Gastroesophageal sphincter (tissue), 3 donors: ENCODE measurements around the gene TAF4.

Source experiments
- POLR2A ChIP-seq, 2 donors: fragments of 450-650 bp; IDR thresholded peaks; one replicate each; pipeline ENCODE4 v1.6.1; 2017; ENCODE audit warnings: antibody characterized with exemption in 2 of 2, mild to moderate bottlenecking in 2 of 2, moderate library complexity in 1 of 2
- TF ChIP-seq, protein P1 (sequence below), 4 experiments: fragments of 200-600 bp in 2 of 4; fragments of 450-650 bp in 2 of 4; sonication (generic) in 1 of 4; IDR thresholded peaks; one replicate each; pipeline ENCODE4 v1.5.1; 2017 to 2019; ENCODE audit warnings: antibody characterized with exemption in 4 of 4, mild to moderate bottlenecking in 2 of 4, moderate library complexity in 2 of 4

DNA sequence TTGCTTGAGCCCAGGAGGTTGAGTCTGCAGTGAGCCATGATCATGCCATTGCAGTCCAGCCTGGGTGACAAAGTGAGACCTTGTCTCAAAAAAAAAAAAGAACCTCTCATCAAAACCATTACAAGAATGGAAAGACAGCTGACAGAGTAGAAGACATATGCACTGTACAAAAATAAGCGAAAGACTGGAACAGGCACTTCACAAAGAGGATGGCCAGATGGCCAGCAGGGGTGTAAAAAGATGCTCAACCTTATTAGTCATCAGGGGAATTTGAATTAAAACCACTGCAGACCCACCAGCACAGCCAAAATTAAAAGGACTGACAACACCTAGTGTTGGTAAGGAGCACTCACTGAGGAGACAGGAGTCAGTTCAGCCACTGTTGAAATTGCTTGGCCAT lies 13.5 kb upstream of the TAF4 start:
- no peak for TF ChIP-seq POLR2A (IDR thresholded peaks at IDR 0.05)
- TF ChIP-seq, protein P1, sequence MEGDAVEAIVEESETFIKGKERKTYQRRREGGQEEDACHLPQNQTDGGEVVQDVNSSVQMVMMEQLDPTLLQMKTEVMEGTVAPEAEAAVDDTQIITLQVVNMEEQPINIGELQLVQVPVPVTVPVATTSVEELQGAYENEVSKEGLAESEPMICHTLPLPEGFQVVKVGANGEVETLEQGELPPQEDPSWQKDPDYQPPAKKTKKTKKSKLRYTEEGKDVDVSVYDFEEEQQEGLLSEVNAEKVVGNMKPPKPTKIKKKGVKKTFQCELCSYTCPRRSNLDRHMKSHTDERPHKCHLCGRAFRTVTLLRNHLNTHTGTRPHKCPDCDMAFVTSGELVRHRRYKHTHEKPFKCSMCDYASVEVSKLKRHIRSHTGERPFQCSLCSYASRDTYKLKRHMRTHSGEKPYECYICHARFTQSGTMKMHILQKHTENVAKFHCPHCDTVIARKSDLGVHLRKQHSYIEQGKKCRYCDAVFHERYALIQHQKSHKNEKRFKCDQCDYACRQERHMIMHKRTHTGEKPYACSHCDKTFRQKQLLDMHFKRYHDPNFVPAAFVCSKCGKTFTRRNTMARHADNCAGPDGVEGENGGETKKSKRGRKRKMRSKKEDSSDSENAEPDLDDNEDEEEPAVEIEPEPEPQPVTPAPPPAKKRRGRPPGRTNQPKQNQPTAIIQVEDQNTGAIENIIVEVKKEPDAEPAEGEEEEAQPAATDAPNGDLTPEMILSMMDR (IDR thresholded peaks at IDR 0.05), result no peak
